Measurements from ENCODE around the gene DNM3.

DNM3 gene

DNA sequence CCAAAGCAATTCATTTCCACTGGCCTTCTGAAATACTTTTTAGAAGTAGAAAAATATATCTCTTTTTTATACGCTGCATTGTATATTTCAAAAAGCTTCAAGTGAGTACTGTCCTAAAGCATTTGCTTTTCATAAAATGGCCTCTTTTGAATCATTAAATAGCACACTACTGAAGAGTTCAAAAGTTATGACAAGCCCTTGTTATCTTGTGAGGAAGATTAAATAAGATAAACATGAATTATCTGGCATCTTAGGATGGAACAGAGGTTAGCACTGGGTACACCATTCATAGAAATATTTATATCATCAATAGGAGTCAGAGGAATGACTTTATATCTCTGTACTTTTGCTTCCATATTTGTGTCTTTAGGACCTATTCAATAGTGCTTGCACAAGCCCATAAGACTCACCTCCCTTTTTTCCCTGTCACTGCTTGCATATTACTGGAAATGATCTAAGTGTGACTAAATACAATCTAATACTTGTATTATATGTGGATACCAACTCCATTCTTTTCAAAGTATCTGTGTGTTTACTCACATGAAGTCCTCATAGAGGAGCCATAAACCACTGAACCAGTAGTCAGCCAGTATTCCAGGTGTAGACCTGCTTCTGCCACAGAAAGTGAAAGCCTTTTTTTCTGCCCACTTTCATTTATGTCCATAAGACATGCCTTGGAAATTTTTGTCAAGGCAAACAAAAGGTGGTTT, 305.0 kb downstream of the DNM3 start:
- no peak for DNase-seq

GRCh38 chr1:172147541-172147940, 306.2 kb downstream of the DNM3 start:
- DNase-seq, result no peak

DNA sequence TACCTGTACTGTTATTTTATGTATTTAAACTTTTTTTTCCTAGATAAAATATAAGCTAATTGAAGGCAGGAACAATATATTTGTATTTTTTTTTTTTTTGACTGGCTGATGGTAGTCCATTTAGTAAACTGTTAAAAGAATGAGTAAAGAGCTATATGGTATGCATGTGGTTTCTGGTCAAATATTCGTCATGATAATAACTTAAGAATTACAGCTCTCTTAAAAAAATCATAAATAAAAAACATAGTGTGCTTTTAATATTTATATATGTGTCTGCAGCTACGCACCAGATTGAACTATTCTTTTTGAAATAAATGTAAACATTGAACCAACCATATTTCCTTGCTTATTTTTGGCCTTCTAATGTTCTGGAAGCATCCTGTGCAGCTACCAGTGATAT, 306.9 kb downstream of the DNM3 start:
- DNase-seq, result no peak

DNA sequence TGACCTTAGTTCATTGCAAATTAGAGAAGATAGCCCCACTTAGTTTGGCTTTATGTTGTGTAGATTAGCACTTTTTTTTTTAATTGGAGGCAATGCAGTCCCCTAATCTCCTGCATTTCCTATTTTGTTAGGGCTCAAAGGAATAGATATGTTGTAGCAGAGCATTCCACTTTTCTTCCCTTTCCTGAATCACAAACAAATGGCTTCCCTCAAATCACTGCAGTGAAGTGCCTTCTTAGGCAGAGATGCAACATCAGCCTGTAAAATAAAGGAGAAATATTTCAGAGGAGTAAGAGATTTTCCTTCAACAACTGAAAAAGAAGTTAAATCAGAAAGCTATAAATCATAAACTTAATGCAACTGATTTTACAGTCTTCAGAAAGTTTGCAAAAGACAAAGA, 307.4 kb downstream of the DNM3 start:
- no peak for DNase-seq

DNA sequence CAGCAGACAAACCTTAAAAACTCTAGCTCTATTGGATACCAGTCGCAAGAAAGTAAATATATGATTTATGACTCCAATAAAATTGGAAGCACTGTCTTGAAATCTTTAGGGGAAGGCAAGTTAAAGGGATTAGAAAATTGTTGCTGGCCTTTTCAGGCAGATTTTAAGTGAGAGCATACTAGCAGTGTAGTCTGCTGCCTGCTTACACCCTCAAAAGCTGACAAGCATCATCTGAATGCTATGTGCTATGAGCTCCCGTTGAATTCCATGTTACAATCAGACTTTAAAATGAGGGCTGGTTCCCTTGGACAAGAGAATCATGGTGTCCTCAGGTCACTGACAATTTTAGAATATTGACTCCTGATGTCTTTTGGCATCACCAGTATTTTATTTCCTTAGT, 308.0 kb downstream of the DNM3 start:
- no peak for DNase-seq

DNA sequence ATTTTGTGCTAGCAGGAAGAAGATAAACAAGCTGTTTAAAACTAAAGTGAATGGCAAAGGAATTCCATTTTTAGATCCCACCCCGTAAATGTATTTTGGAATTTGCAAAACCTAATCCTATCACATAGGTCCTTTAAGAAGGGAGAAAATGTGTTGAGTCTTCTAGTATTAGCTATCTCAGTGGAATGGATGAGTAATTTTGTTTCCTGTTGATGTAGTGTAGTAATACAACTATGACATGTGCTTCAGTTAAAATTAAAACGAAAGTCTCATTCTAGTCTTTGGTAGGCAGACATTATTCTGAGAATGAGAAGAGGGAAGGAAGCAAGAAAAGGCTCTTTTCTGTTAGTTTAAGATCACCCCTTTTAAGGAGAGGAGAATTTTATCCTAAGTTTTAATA, 313.3 kb downstream of the DNM3 start:
- DNase-seq, result no peak

GRCh38 chr1:172155766-172156165, 314.5 kb downstream of the DNM3 start:
- no peak for DNase-seq

- DNase-seq, result no peak
Observed at GRCh38 chr1:172162236-172162635, 320.9 kb downstream of the DNM3 start.

- no peak for DNase-seq
Observed at GRCh38 chr1:172163498-172164215, 322.4 kb downstream of the DNM3 start.

- DNase-seq, result no peak
Observed at GRCh38 chr1:172165403-172165802, 324.1 kb downstream of the DNM3 start.

GRCh38 chr1:172167796-172168596, 326.7 kb downstream of the DNM3 start:
- no peak for DNase-seq

- no peak for DNase-seq
Observed at GRCh38 chr1:172168597-172168872, 327.2 kb downstream of the DNM3 start.

GRCh38 chr1:172169836-172170235, 328.5 kb downstream of the DNM3 start:
- no peak for DNase-seq

DNA sequence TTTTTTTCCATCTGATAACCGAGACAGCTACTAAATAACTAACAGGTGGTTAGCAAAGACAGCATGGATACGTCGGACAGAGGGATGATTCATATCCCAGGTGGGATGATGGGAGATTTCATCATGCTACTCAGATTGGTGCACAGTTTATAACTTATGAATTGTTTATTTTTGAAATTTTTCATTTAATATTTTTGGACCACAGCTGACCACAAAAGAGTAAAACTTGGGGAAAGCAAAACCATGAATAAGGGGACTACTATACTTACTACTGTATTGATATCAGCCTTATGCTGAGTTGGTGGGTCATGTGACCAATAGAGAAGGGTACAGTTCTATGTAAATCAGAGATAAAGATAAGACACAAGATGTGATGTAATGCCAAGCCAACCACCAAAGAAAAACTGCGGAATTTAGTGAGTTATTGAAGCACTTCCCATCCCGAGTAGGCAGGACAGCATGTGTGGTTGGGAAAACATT, 331.1 kb downstream of the DNM3 start:
- no peak for DNase-seq

- no peak for DNase-seq
Observed at GRCh38 chr1:172176206-172176605, 334.9 kb downstream of the DNM3 start.

DNA sequence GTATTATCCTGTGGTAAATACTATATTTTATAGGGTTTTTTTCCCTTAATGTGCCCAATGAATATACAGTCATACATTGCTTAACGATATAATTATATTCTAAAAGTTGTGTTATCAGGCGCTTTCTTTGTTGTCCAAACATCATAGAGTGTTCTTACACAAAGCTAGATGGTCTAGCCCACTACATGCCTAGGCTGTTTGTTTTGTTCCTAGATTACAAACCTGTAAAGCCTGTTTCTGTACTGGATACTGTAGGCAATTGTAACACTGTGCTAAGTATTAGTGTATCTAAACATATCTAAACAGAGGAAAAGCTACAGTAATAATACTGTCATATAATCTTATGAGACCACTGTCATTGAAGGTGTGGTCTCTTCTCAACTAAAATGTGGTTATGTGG, 336.6 kb downstream of the DNM3 start:
- no peak for DNase-seq

DNA sequence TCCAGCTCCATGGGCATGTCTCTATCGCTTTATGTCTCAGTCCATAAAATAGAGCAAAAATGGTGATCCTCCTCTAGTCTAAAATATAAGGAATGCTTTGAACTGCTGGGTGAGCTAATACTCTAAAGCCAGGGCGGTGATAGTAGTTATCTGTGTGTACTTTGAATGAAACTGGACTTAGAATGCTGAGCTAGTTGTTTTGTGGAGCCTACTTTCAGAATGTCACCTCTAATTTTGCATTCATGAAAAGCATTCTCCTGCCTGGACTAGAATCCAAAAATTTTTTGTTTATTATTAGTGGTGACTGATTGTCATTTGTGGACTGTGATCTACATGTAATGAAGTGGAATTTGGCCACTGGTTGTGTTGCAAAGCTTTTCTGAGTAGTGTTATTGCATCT, 337.6 kb downstream of the DNM3 start:
- no peak for DNase-seq

GRCh38 chr1:172179918-172180317, 338.6 kb downstream of the DNM3 start:
- DNase-seq, result no peak

DNA sequence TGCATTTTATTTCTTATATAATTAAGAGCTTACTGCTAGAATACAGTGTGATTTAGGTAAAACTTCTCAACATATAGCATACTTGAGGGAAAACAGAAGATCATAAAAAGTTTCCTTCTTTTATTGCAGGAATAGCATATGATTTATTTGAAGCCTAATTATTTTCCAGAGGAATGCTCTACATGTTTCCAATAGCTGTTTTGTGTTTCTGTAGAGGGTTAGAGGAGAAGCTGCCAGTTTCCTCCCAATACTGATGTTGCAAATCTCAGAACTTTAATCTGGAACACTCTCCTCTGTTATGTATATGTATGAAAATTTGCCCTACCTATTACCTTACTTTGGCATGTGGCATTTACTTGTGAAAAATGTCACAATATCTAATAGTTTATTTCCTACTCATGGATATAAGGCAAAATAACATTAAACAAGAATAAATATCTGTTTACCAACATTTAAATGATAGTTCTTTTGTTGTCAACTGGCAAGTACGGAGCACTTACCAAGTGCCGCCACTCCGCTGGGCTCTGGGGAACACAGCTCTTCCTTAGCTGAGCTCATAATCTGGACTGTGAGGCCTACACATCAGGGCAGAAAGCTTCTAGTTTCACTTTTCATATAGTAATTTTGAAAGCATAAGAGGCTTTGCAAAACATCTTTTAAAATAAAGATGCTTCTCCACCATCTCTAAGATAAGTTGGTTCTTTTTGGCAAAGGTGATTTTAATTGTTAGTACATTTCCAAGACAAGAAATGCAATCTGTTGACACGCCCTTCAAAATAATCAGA, 339.4 kb downstream of the DNM3 start:
- DNase-seq, result no peak

DNA sequence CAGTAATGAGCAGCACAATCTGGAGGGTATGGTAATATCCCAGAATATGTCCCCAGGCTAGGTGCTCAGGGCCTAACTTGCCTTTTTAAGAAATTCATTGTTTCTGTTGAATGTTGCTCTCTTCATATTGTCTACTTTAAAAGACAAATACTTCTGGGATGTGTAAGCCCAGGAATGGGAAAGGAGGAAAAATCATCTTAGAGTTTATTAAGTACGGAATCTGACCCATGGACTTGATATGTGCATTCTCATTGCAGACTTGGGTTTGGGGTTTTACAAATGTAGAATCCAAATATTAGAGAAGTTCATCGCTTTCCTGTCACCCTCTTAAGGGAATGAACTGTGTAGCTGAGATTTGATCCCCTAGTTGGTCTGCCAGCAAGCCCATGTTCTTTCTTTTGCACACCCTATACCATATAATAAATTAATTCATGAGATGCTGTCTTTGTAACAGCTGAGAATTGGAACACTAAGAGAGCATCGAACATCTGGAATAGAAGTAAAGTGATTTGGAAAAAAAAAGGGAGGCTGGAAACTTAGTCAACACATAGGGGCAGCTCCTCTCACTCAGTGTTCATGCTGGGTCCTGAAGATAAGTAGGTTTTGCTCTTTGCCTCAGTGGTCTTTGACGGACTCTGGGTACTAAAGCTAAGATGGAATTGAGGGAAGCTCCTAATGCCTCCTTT, 343.4 kb downstream of the DNM3 start:
- no peak for DNase-seq

DNA sequence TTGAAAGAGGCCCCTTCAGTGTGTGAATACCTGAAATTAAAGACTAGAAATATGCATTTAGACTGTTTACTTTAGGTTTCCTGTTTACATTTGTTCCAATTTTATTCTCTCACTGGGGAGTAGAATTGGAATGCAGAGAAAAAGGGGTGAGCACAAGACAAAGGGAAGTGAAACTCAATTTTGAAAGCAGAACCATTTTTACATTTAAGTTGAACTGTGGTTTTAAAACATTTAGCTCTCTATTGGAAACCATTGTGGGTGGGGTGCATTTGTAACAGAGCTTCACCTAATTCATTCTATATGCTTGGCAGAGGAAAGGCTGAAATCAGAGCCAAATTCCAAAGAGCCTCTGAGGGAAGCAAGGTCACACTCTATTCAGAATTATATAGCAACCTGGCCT, 343.9 kb downstream of the DNM3 start:
- DNase-seq, result no peak

DNA sequence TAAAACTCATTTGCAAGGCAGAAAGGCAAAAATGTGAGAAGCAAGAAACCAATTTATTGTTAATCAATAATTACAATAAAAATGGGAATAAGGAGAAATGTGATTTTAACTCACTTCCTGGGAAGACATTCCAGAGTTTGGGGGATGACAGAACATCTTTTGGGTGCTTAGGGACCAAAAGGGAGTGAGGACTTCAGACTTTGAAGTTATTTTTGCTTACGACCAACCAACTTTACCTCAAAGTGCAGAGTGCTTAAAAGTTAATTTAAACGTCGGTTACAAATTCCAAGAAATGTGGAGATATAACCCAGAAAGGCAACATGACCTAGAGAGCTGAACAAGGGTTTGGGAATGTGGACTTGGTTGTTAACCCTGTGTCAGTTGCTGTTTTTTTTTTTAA, 344.7 kb downstream of the DNM3 start:
- DNase-seq, result no peak

GRCh38 chr1:172201572-172201971, 360.3 kb downstream of the DNM3 start:
- DNase-seq, result no peak

Data from NCI-H2227 treated with DMSO at 0.1 percent for 48 hours (cell line).